Testis (tissue), 2 donors: ENCODE measurements around the gene TBCD.

Source experiments
- POLR2A ChIP-seq: fragments of 450-650 bp; IDR thresholded peaks from one replicate; pipeline ENCODE4 v1.6.1; 2017; ENCODE audit warnings: antibody characterized with exemption, mild to moderate bottlenecking, moderate library complexity
- TF ChIP-seq, protein P1 (sequence below), 3 experiments: fragments of 450-650 bp in 2 of 3; fragments of 200-600 bp in 1 of 3; sonication (generic) in 1 of 3; IDR thresholded peaks; one replicate each; pipeline ENCODE4 v1.5.1; 2016 to 2019; ENCODE audit warnings: antibody characterized with exemption in 3 of 3, mild to moderate bottlenecking in 2 of 3, moderate library complexity in 1 of 3

DNA sequence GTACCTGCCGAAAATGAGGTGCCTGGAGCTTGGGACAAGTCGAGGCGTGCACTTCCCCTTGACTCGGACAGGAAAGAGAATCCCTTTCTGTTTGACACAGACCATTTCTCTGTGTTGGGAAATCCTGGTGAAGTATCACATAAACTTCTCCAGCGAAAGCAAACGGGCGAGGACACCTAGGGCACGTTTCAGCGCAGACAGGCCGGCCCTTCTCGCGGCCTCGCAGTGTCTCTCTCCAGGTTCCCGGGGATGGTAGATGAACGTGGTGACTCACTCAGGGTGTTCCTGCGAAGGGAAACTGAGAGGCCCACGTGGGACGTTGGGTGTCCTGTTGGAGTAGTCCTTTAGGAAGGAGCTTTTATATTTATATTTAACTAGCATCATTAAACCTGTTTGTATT lies 124.3 kb downstream of the TBCD start:
- TF ChIP-seq POLR2A, result no peak
- TF ChIP-seq, protein P1, sequence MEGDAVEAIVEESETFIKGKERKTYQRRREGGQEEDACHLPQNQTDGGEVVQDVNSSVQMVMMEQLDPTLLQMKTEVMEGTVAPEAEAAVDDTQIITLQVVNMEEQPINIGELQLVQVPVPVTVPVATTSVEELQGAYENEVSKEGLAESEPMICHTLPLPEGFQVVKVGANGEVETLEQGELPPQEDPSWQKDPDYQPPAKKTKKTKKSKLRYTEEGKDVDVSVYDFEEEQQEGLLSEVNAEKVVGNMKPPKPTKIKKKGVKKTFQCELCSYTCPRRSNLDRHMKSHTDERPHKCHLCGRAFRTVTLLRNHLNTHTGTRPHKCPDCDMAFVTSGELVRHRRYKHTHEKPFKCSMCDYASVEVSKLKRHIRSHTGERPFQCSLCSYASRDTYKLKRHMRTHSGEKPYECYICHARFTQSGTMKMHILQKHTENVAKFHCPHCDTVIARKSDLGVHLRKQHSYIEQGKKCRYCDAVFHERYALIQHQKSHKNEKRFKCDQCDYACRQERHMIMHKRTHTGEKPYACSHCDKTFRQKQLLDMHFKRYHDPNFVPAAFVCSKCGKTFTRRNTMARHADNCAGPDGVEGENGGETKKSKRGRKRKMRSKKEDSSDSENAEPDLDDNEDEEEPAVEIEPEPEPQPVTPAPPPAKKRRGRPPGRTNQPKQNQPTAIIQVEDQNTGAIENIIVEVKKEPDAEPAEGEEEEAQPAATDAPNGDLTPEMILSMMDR (IDR thresholded peaks at IDR 0.05), result no peak
